Stimulated activated CD4-positive, alpha-beta T cell treated with anti-CD3 and anti-CD28 coated beads, Interleukin-12 subunit alpha, Interleukin-12 subunit beta, amount 100 ng/mL, for 4 hours (primary cell): ENCODE measurements around the gene KLHDC4.

Source experiments
- DNase-seq: peaks from one replicate; pipeline ENCODE4 v3.0.0-alpha.2; 2020

KLHDC4 gene

GRCh38 chr16:87715231-87715630 is 50.6 kb downstream of the KLHDC4 start:
- DNase-seq, result no peak

DNA sequence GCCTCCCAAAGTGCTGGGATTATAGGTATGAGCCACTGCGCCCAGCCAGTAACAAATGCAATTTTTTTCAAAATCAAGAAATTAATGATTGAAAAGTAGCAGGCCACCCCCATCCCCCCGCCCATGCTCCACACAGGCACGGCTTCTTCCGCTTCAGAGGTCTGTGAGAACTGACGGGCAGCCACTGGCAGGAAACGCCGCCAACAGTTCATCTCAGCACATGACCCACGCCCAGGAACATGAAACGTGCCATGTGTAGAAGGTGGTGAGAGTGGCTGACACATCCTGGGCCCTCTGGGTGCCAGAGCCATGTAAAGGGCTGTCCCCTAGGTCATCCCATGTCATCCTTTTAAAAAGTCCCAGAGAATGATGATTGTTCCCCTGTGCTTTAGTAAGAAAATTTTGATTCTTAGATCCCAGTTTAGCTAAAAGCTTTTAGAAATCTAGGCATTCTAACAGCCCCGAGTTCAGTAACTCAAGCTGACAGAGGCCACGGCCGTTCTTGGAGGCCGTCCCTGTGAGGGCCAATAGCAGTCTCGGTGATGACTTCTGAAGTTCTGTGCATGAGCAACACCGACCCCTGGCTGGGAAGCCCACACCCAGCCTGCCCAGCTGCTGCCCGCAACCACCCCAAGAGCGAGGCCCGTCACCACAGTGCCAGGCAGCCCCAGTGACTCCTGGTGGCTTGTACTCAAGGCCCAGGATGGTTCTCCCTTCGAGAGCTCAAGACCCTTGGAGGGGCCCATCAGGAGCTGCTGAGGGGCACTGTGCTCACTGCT is 52.1 kb downstream of the KLHDC4 start:
- peak; percentile 41 for DNase-seq

DNA sequence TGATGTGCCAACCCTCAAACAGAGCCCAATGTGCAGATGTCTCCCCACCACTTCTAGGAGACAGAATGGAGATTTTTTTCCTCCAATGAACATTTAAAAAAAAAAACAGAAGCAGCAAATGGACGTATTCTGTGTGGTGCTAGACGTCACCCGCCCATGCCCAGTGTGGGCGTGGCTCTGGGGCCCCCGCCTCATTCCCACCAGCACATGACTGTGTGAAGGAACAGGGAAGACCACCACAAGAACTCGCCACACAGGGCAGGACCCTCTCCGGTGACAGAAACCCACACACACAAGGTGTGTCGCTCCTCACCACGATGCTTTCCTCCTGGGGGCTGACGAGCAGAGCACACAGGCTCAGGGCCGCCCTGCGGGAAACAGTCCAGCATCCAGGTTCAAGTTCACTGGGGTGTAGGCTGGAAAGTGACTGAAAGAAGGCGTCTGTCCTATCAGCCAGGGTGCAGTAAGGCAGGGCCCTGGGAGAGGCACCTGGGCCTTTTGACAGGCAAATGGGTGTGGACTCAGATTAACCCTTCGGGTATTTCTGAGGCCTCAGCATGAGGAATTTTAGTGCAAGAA is 53.5 kb downstream of the KLHDC4 start:
- DNase-seq, result no peak

DNA sequence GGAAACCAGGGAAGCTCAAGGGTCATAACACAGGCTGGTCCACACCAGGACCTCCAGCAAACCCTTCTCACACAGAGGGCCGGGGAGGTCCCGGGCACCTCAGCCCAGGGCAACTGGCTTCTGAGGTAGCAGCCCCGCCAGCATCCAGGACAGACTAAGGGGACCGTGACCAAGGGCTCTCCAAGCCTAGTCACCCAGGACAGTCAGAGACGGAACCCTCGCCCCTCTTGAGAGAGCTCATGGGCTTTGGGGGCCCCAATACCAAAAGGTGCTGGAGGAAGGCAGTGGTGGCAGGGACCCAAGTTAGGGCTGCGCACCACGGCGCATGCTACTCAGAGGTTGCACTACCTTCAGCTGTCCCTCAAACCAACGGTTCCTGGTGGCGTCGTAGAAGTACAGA is 54.9 kb downstream of the KLHDC4 start:
- no peak for DNase-seq

- no peak for DNase-seq
These were observed 56.1 kb downstream of the KLHDC4 start for GRCh38 chr16:87709677-87710076.

DNA sequence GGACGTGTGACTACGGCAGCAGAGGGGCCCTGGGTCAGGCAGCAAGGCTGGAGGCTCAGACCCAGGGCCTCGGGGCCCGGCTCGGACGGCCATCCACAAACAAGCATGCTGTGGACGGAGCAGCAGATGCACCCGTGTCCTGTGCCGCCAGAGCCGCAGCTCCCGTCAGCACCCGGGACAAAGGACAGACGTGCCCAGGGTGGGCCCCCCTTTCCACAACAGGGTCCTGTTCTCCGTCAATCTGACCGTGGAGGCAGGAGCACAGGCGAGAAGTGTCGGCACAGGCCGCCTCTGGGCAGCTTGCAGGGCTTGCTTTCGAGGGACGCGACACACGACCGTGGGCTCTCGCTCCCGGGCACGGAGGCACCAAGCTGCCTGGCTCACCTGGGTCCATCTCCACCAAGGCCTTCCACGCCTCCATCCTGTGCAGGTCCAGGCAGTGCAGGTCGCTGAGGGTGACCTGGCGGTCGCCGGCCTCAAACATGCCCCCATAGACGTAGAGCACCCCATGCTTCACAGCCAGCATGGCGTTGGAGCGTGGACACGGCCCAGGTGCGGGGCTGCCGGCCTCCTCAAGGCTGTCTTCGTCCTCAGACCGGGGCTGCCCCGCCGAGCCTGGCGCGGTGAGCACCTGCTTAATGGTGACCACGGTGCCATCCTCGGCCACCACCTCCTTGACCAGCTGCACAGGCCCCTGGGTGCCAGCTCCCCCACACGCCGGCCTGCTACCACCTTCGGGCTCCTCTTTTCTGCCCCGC is 56.7 kb downstream of the KLHDC4 start:
- no peak for DNase-seq

GRCh38 chr16:87707714-87708580 is 57.8 kb downstream of the KLHDC4 start:
- DNase-seq, result no peak

- no peak for DNase-seq
These were observed 58.7 kb downstream of the KLHDC4 start for GRCh38 chr16:87707097-87707496.

- no peak for DNase-seq
These were observed 59.3 kb downstream of the KLHDC4 start for GRCh38 chr16:87706278-87707000.

- no peak for DNase-seq
These were observed 60.0 kb downstream of the KLHDC4 start for GRCh38 chr16:87705771-87706277.

GRCh38 chr16:87704754-87705353 is 60.9 kb downstream of the KLHDC4 start:
- no peak for DNase-seq

GRCh38 chr16:87703835-87704375 is 61.9 kb downstream of the KLHDC4 start:
- DNase-seq, result no peak

DNA sequence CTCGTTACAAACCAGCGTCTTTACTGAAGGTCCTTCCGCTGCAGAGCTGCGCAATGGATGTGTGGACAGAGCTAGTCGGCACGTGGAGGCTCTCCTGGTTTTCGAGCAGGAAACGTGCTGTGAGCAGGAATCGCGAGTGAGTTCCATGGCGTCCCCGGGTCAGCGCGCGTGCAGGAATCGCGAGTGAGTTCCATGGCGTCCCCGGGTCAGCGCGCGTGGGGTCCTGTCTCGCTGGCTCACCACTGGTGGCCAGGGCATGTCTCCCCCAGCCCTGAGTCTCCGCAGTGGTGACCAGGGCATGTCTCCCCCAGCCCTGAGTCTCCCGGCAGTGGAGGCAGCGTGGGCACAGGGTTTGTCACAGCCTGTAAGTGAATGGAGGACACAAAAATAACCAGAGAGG is 62.7 kb downstream of the KLHDC4 start:
- DNase-seq, result no peak

GRCh38 chr16:87702325-87702811 is 63.4 kb downstream of the KLHDC4 start:
- DNase-seq, result peak; percentile 24

DNA sequence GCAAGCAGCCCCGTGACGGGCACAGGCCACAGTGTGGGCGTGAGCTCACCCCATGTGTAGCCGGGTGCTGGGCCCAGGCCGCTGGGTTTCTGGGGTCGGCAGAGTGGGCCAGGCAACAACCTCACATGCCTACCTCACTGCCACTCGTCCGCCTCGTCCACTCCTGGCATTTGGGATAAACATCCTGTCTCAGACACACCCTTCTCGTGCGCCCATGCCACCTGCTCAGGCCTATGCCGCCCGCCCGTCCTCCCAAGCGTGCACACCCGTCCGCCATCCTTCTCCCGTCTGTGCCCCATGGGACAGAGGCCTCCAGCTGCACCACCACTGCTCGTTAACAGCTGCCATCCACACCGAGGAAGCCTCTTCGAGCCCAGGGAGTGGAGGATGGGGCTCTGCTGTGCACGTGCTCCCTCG is 64.3 kb downstream of the KLHDC4 start:
- no peak for DNase-seq

DNA sequence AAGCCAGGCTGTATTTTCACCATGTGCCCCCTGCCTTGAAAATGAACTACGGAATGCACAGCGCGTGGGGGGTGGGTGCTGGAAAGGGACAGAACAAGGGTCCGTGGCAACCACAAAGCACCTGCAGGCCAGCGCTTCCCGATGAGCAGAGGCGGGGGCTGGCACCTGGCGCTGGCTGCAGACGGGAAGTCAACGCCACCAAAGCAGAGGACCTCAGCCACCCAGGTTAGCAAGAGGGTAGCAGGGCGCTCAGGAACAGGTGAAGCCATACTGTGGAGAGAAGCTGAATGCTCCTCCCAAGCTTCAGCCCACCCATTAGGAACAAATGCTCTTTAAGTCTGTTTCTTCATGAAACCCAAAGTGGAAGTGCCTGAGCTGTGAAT is 64.7 kb downstream of the KLHDC4 start:
- DNase-seq, result no peak

- no peak for DNase-seq
These were observed 65.2 kb downstream of the KLHDC4 start for GRCh38 chr16:87700406-87701077.

- DNase-seq, result no peak
These were observed 67.0 kb downstream of the KLHDC4 start for GRCh38 chr16:87698676-87699199.

DNA sequence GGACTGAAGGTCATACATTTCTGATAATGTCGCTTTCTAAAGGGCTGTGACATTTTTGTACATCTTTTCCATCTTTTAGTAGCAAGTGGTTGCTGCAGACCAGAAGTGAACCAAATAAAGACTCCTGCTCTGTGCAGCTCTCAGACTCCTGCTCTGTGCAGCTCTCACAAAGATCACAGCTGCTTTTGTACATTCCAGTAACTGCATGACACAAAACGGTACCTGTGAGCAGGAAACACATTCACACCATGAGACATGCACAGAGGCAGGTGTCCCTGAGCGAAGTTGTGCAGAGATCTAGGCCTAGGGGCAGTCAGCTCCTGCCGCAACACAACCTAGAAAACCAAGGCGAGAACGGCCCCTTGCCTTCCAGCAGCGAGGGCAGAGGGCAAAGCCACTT is 67.5 kb downstream of the KLHDC4 start:
- no peak for DNase-seq

- DNase-seq, result no peak
These were observed 68.0 kb downstream of the KLHDC4 start for GRCh38 chr16:87697792-87698191.
